Measurements from ENCODE around the gene SHBG. TPM values are rescaled to one million over a fixed set of nuclear protein-coding genes. Genes with fewer than 3 reads are reported as not detected.

SHBG gene
- total and polyA plus RNA-seq, 10 of the 15 experiments (the other 5 are each of a cell fraction or from before 2014, with no cell fraction given) = not detected

- TF ChIP-seq ZBTB40 (IDR thresholded peaks at IDR 0.05; ENCODE audit: borderline replicate concordance) (no peak), MYB (IDR thresholded peaks at IDR 0.05; ENCODE audit: borderline replicate concordance, low read depth, low read length) (no peak)
Measured at GRCh38 chr17:7650509-7651096, 20.7 kb downstream of the SHBG start, which contains the start of gene ATP1B2 (continued).

- no peaks in the 10 kb centered on the region for H3K36me3 ChIP-seq (ENCODE audit: control insufficient read depth in 2 of 2, insufficient read depth in 2 of 2, low read length in 1 of 2)
- peak overlapping the region; percentile 59 for H3K4me2 ChIP-seq (ENCODE audit: control insufficient read depth, insufficient read depth)
- no peaks in the 10 kb centered on the region for H3K79me2 ChIP-seq (ENCODE audit: control insufficient read depth, insufficient read depth, low read length)
- H2AFZ ChIP-seq (ENCODE audit: control insufficient read depth, low read depth, low read length) = no peak overlapping the region
- H3K9ac ChIP-seq (ENCODE audit: control insufficient read depth, insufficient read depth, low read length) = no peak overlapping the region
- H3K4me3 ChIP-seq = peak overlapping the region; percentile 54; the same call in 1 of the 2 replicates
- H3K27ac ChIP-seq (ENCODE audit: control insufficient read depth, insufficient read depth) = no peak overlapping the region
- POLR2A ChIA-PET = interaction anchor here (0.6 to 1.8 kb wide), 5 partner anchors 36 to 248 kb away, joined by 3 to 8 read pairs (median 3); partner anchors contain the start of genes FXR2 and TP53
- WGBS (ENCODE audit: insufficient coverage, insufficient replicate concordance, low lambda C conversion rate, missing lambda C conversion rate) = 6% methylated on average over 23 of the region's 45 CpGs
- DNase-seq (ENCODE audit: low read depth, low spot score) = no peak
- BruUV-seq (replicated peaks) = no TSS peak
- no peak for FAIRE-seq
- no peaks in the 10 kb centered on the region for H4K20me1 ChIP-seq (ENCODE audit: control insufficient read depth, insufficient read depth)
- RAD21 ChIA-PET (ENCODE audit: unreplicated experiment) = interaction anchor here (0.9 to 1.2 kb wide), 2 partner anchors 36 kb away, joined by 3 read pairs; partner anchors contain the start of gene TP53
- no peaks in the 10 kb centered on the region for H3K9me3 ChIP-seq (replicated peaks; ENCODE audit: control insufficient read depth, insufficient read depth, low read length)
- no peak for ATAC-seq
- intact Hi-C loops (cut with micrococcal nuclease; ENCODE audit: unreplicated experiment) = no loop called here
- CTCF ChIA-PET = interaction anchor here (0.7 to 1.2 kb wide), 3 partner anchors 9 to 1117 kb away, joined by 3 to 4 read pairs (median 3); no protein-coding TSS in a partner anchor
- H3K4me1 ChIP-seq (ENCODE audit: control insufficient read depth, insufficient read depth, low read length) = peaks cover 3% of the 10 kb centered on the region; the same call in 1 of the 2 replicates
- SMC1A ChIA-PET (ENCODE audit: uncharacterized antibody, unreplicated experiment) = interaction anchor here (0.8 to 1.2 kb wide), 2 partner anchors 36 to 246 kb away, joined by 3 to 5 read pairs; partner anchors contain the start of gene TP53
- H3K27me3 ChIP-seq (replicated peaks in 1 of 2; ENCODE audit: control insufficient read depth in 2 of 2, insufficient read depth in 2 of 2, low read length in 1 of 2) = peaks cover 5 to 11% of the 10 kb centered on the region in 2 experiments
- TF ChIP-seq EZH2 (IDR thresholded peaks at IDR 0.05; ENCODE audit: borderline replicate concordance, control insufficient read depth, low read depth, low read length) (0 out of 2 replicates have a peak, but pooled peaks have one; percentile 17), SUZ12 (IDR thresholded peaks at IDR 0.05; ENCODE audit: unreplicated experiment) (peak; percentile 77), TCF3 (IDR thresholded peaks at IDR 0.05; ENCODE audit: borderline replicate concordance, insufficient read depth, low read depth, low read length) (no peak), ZNF274 (IDR thresholded peaks at IDR 0.05; ENCODE audit: insufficient read depth, insufficient read length) (no peak), PAX5 (IDR thresholded peaks at IDR 0.05; ENCODE audit: borderline replicate concordance, low read depth, low read length) (no peak), TAF1 (IDR thresholded peaks at IDR 0.05; ENCODE audit: borderline replicate concordance, low read depth, low read length) (no peak)
- in situ Hi-C loops (cut with MboI) = no loop called here
Measured at GRCh38 chr17:7651097-7651664, 21.2 kb downstream of the SHBG start.
